Gastroesophageal sphincter (tissue), 3 donors: ENCODE data around the gene DYNLL2.

ENCODE experiments used
- CTCF ChIP-seq, 4 experiments: fragments of 200-600 bp in 2 of 4; fragments of 450-650 bp in 2 of 4; sonication (generic) in 1 of 4; IDR thresholded peaks; one replicate each; pipeline ENCODE4 v1.5.1; 2017 to 2019; ENCODE audit warnings: antibody characterized with exemption in 4 of 4, mild to moderate bottlenecking in 2 of 4, moderate library complexity in 2 of 4
- EP300 ChIP-seq: sonication (generic); formaldehyde crosslinking; IDR thresholded peaks from one replicate; pipeline ENCODE4 v1.6.1; 2017; ENCODE audit warnings: antibody characterized with exemption, mild to moderate bottlenecking
- POLR2A ChIP-seq, 2 donors: fragments of 450-650 bp; IDR thresholded peaks; one replicate each; pipeline ENCODE4 v1.6.1; 2017; ENCODE audit warnings: antibody characterized with exemption in 2 of 2, mild to moderate bottlenecking in 2 of 2, moderate library complexity in 1 of 2
- POLR2AphosphoS5 ChIP-seq: sonication (generic); formaldehyde crosslinking; IDR thresholded peaks from one replicate; pipeline ENCODE4 v1.6.1; 2017; ENCODE audit warnings: antibody characterized with exemption

- TF ChIP-seq CTCF (IDR thresholded peaks at IDR 0.05) (no peak), POLR2A (IDR thresholded peaks at IDR 0.05) (no peak), EP300 (no peak), POLR2AphosphoS5 (no peak)
Observed at GRCh38 chr17:58105093-58105492, 21.9 kb downstream of the DYNLL2 start.
